Measurements from ENCODE around the gene PLEKHJ1. TPM values are rescaled to one million over a fixed set of nuclear protein-coding genes. Genes with fewer than 3 reads are reported as not detected.
A peak's percentile ranks its signal among the peaks of the same experiment; 100 is the strongest.

PLEKHJ1 gene
- total RNA-seq, 1 experiment from 2014 or later, result 189 TPM

GRCh38 chr19:2237051-2237868 is 1.1 kb upstream of the PLEKHJ1 start:
- Mint-ChIP-seq H3K27me3 (ENCODE audit: low read depth) (peaks cover 5% of the 10 kb centered on the region; the same call in 1 of the 2 replicates), H3K9me3 (no peaks in the 10 kb centered on the region), H3K27ac (peak overlapping the region; percentile 99), H3K4me1 (peaks cover 42% of the 10 kb centered on the region), H3K4me3 (peak overlapping the region; percentile 93), H3K36me3 (peaks cover 14% of the 10 kb centered on the region; the same call in 1 of the 2 replicates)
- ChIA-PET CTCF (interaction anchor here (0.8 to 4.7 kb wide), 5 partner anchors 14 to 81 kb away, joined by 3 to 65 read pairs (median 21); partner anchors contain the start of gene AMH), POLR2A (no interaction called here)
- DNase-seq (ENCODE audit: low spot score), result no peak
- ATAC-seq, result peak; percentile 5
- 0 out of 2 replicates have a peak, but pooled peaks have one; percentile 3 for TF ChIP-seq TEAD4 (CRISPR knock-in tag; IDR thresholded peaks at IDR 0.05)
- peak; percentile 54; the same call in 1 of the 2 replicates for TF ChIP-seq GTF2I (CRISPR knock-in tag; conservative IDR thresholded peaks at IDR 0.05)
- TF ChIP-seq ZNF121 (CRISPR knock-in tag; IDR thresholded peaks at IDR 0.05), result peak; percentile 93
- TF ChIP-seq MAX (CRISPR knock-in tag; IDR thresholded peaks at IDR 0.05), result no peak
- TF ChIP-seq SMAD4 (CRISPR knock-in tag; IDR thresholded peaks at IDR 0.05), result 0 out of 2 replicates have a peak, but pooled peaks have one; percentile 3
- TF ChIP-seq PREB (CRISPR knock-in tag; IDR thresholded peaks at IDR 0.05; ENCODE audit: borderline replicate concordance), result 0 out of 2 replicates have a peak, but pooled peaks have one; percentile 53
- TF ChIP-seq TCF7 (CRISPR knock-in tag; IDR thresholded peaks at IDR 0.05; ENCODE audit: low read depth), result no peak

GRCh38 chr19:2236064-2236313 is 140 bp downstream of the PLEKHJ1 start:
- Mint-ChIP-seq H3K4me1 (peaks cover 38% of the 10 kb centered on the region), H3K27ac (no peak overlapping the region), H3K27me3 (ENCODE audit: low read depth) (peaks cover 5% of the 10 kb centered on the region; the same call in 1 of the 2 replicates), H3K4me3 (peak overlapping the region; percentile 93), H3K36me3 (peaks cover 14% of the 10 kb centered on the region; the same call in 1 of the 2 replicates), H3K9me3 (no peaks in the 10 kb centered on the region)
- POLR2A ChIA-PET, result interaction anchor here (1.0 to 1.2 kb wide), 2 partner anchors 39 to 67 kb away, joined by 3 to 4 read pairs; no protein-coding TSS in a partner anchor
- CTCF ChIA-PET, result interaction anchor here (0.6 to 1.5 kb wide), 19 partner anchors 10 to 323 kb away, joined by 3 to 11 read pairs (median 4); partner anchors contain the start of gene AMH
- ATAC-seq, result no peak
- TF ChIP-seq PREB (CRISPR knock-in tag; IDR thresholded peaks at IDR 0.05; ENCODE audit: borderline replicate concordance), result no peak
- TF ChIP-seq ELF4 (CRISPR knock-in tag; IDR thresholded peaks at IDR 0.05; ENCODE audit: low read depth), result no peak
- 0 out of 2 replicates have a peak, but pooled peaks have one; percentile 44 for TF ChIP-seq KAT7 (CRISPR knock-in tag; IDR thresholded peaks at IDR 0.05; ENCODE audit: borderline replicate concordance)
- TF ChIP-seq ZNF317 (CRISPR knock-in tag; IDR thresholded peaks at IDR 0.05; ENCODE audit: borderline replicate concordance, low read depth), result no peak
- TF ChIP-seq JUN (CRISPR knock-in tag; IDR thresholded peaks at IDR 0.05), result peak; percentile 55; the same call in 1 of the 2 replicates
- TF ChIP-seq IRF1 (CRISPR knock-in tag; IDR thresholded peaks at IDR 0.05), result no peak
- no peak for DNase-seq (ENCODE audit: low spot score)

DNA sequence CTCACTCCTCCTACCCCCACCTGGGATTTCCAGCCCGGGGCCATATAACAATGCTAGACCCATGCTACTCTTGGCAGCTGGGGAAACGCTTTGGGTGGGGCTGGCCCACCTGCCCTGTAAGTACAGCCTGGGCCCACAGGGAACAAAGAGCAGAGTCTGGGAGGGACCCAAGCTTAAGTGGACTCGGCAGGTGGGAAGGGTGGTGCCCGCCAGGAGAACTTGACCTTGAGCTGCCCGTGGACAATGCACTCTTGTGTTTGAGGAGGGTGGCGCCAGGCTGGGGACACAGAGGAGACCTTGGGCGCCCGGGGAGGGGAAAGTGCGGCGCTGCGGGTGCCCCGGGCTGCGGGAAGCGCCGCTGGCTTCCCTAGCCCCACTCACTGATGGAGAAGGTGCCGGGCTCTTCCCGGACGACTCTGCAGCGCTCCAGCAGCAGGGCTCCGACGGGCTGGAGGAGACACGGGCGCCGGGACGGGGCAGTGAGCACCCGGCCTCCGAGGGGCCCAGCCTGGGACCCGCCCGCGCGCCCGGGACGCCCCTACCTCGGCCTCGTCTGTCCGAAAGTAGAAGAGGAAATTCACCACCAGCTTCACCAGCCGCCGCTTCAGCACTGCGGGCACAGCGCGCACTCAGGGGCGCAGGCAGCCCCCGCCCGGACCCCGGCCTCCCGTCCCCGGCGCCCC is 607 bp downstream of the PLEKHJ1 start:
- ChIA-PET CTCF (interaction anchor here (0.6 to 2.2 kb wide), 21 partner anchors 9 to 324 kb away, joined by 3 to 11 read pairs (median 4); partner anchors contain the start of gene AMH), POLR2A (interaction anchor here (1.0 to 1.2 kb wide), 2 partner anchors 40 to 67 kb away, joined by 3 to 4 read pairs; no protein-coding TSS in a partner anchor)
- H3K4me1 Mint-ChIP-seq, result peaks cover 33% of the 10 kb centered on the region
- no peaks in the 10 kb centered on the region for H3K9me3 Mint-ChIP-seq
- ATAC-seq, result no peak
- no peak for TF ChIP-seq MAX (CRISPR knock-in tag; IDR thresholded peaks at IDR 0.05)
- 0 out of 2 replicates have a peak, but pooled peaks have one; percentile 51 for TF ChIP-seq ETV6 (CRISPR knock-in tag; IDR thresholded peaks at IDR 0.05)
- no peak for TF ChIP-seq GRHL2 (CRISPR knock-in tag; IDR thresholded peaks at IDR 0.05; ENCODE audit: insufficient replicate concordance, severe bottlenecking)
- no peak for TF ChIP-seq IRF2 (CRISPR knock-in tag; IDR thresholded peaks at IDR 0.05; ENCODE audit: borderline replicate concordance, low read depth)
- TF ChIP-seq, protein P1, sequence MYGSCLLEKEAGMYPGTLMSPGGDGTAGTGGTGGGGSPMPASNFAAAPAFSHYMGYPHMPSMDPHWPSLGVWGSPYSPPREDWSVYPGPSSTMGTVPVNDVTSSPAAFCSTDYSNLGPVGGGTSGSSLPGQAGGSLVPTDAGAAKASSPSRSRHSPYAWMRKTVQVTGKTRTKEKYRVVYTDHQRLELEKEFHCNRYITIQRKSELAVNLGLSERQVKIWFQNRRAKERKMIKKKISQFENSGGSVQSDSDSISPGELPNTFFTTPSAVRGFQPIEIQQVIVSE (CRISPR knock-in tag; IDR thresholded peaks at IDR 0.05; ENCODE audit: borderline replicate concordance), result no peak
- no peak for TF ChIP-seq NR3C1 (CRISPR knock-in tag; conservative IDR thresholded peaks at IDR 0.05; ENCODE audit: low read depth)
- peak; percentile 55 for TF ChIP-seq ZNF423 (CRISPR knock-in tag; IDR thresholded peaks at IDR 0.05)
- TF ChIP-seq JUN (CRISPR knock-in tag; IDR thresholded peaks at IDR 0.05), result no peak
- peaks cover 5% of the 10 kb centered on the region; the same call in 1 of the 2 replicates for H3K27me3 Mint-ChIP-seq (ENCODE audit: low read depth)
- peak overlapping the region; percentile 93 for H3K4me3 Mint-ChIP-seq
- no peak for DNase-seq (ENCODE audit: low spot score)
- H3K36me3 Mint-ChIP-seq, result peaks cover 14% of the 10 kb centered on the region; the same call in 1 of the 2 replicates
- H3K27ac Mint-ChIP-seq, result peak overlapping the region; percentile 90

Measured in WTC11 (cell line).